GM21619 (cell line): ENCODE results near the gene DNAJC18.
"Not testable (repeated sequence)": the region's sequence is repeated elsewhere in the genome, so short reads cannot be mapped to it uniquely, and the experiment has no call there.

ENCODE experiments used
- ATAC-seq: cut with Tn5 transposase; IDR thresholded peaks from one replicate; pipeline ENCODE4 v1.9.1; 2021; ENCODE audit not compliant: unreplicated experiment

Gene DNAJC18

GRCh38 chr5:139389701-139390638 is 49.4 kb downstream of the DNAJC18 start, which contains the start of gene MZB1:
Gene MZB1 (minus strand): TSS chr5:139389913. CDS start chr5:139389856, 57 bp downstream.
- ATAC-seq, result peak; percentile 40

GRCh38 chr5:139388198-139388821 is 51.0 kb downstream of the DNAJC18 start:
- ATAC-seq, result no peak

- no peak for ATAC-seq
Measured at GRCh38 chr5:139387611-139388197, 51.6 kb downstream of the DNAJC18 start.

GRCh38 chr5:139386956-139387355 is 52.4 kb downstream of the DNAJC18 start:
- not testable (repeated sequence) for ATAC-seq

- no peak for ATAC-seq
Measured at GRCh38 chr5:139386050-139386438, 53.3 kb downstream of the DNAJC18 start.

- no peak for ATAC-seq
Measured at GRCh38 chr5:139385061-139386049, 54.0 kb downstream of the DNAJC18 start.

GRCh38 chr5:139384591-139385051 is 54.7 kb downstream of the DNAJC18 start:
- ATAC-seq, result no peak

GRCh38 chr5:139383993-139384590 is 55.2 kb downstream of the DNAJC18 start:
- no peak for ATAC-seq

- no peak for ATAC-seq
Measured at GRCh38 chr5:139383275-139383992, 55.9 kb downstream of the DNAJC18 start, which contains the start of gene SLC23A1. Gene SLC23A1 (minus strand): TSS chr5:139383297. CDS start chr5:139383253, 44 bp downstream.

- ATAC-seq, result no peak
Measured at GRCh38 chr5:139382807-139383206, 56.5 kb downstream of the DNAJC18 start.

GRCh38 chr5:139381837-139382761 is 57.2 kb downstream of the DNAJC18 start:
- no peak for ATAC-seq

GRCh38 chr5:139379626-139380449 is 59.5 kb downstream of the DNAJC18 start:
- ATAC-seq, result no peak

GRCh38 chr5:139378941-139379361 is 60.4 kb downstream of the DNAJC18 start:
- ATAC-seq, result no peak

GRCh38 chr5:139378101-139378825 is 61.1 kb downstream of the DNAJC18 start:
- ATAC-seq, result no peak

GRCh38 chr5:139377226-139377625 is 62.1 kb downstream of the DNAJC18 start:
- ATAC-seq, result no peak

- ATAC-seq, result no peak
Measured at GRCh38 chr5:139376364-139376763, 63.0 kb downstream of the DNAJC18 start.

- no peak for ATAC-seq
Measured at GRCh38 chr5:139374909-139375308, 64.4 kb downstream of the DNAJC18 start.
